Mesothelial cell of epicardium (in vitro differentiated cells): ENCODE data around the gene ZMAT5. TPM values are rescaled to one million over a fixed set of nuclear protein-coding genes. Genes with fewer than 3 reads are reported as not detected.

Experiments
- DNase-seq, 2 experiments: peaks; one replicate each; pipeline ENCODE4 v3.0.0; 2021; ENCODE audit warnings: low spot score in 2 of 2; ENCODE audit not compliant: unreplicated experiment in 2 of 2
- H3K27ac Mint-ChIP-seq: 2 replicates; pipeline ENCODE4 v1.8.0; 2021; ENCODE audit warnings: mixed read lengths
- H3K27me3 Mint-ChIP-seq: 2 replicates; pipeline ENCODE4 v1.8.0; 2021; ENCODE audit warnings: low read depth, mixed read lengths
- H3K36me3 Mint-ChIP-seq: 2 replicates; pipeline ENCODE4 v1.8.0; 2021; ENCODE audit warnings: mixed read lengths
- H3K4me1 Mint-ChIP-seq: 2 replicates; pipeline ENCODE4 v1.8.0; 2021; ENCODE audit warnings: mixed read lengths
- H3K4me3 Mint-ChIP-seq: 2 replicates; pipeline ENCODE4 v1.8.0; 2021; ENCODE audit warnings: mild to moderate bottlenecking, moderate library complexity, mixed read lengths
- H3K9me3 Mint-ChIP-seq: 2 replicates; pipeline ENCODE4 v1.8.0; 2021; ENCODE audit warnings: mixed read lengths
- total RNA-seq: library from RNA; stranded (reverse); gene quantifications from 3 replicates; pipeline ENCODE4 v1.2.1, GENCODE V29; 2021
- TF ChIP-seq, protein P1 (sequence below): fragments of 200-600 bp; sonication (generic); IDR thresholded peaks from one replicate; pipeline ENCODE4 v1.5.0; 2021; ENCODE audit warnings: antibody characterized with exemption; ENCODE audit not compliant: unreplicated experiment

ZMAT5 gene
- total RNA-seq, 1 donor from 2014 or later: 17.1 TPM

DNA sequence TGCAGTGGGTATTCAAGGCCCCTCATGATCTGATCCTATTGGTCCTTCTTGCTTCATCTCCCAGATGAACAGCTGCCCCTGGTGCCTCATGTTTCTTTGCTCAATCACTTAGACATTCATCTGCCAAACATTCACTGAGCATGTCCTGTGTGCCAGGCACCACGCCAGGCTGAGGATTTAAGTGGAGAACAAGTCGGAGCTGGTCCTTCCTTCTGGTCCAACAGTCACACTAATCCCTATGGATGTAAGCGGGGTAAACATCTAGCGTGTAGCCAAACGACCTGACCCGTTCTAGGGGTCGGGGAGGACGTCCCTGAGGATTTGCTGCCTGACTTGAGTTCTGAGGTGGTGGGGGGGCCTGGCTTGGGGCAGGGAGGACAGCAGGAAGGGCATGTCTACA, 21.9 kb downstream of the ZMAT5 start:
- Mint-ChIP-seq H3K27ac (no peak overlapping the region), H3K4me1 (no peaks in the 10 kb centered on the region), H3K36me3 (peaks cover 17% of the 10 kb centered on the region), H3K9me3 (no peaks in the 10 kb centered on the region), H3K27me3 (no peaks in the 10 kb centered on the region), H3K4me3 (no peak overlapping the region)
- TF ChIP-seq, protein P1, sequence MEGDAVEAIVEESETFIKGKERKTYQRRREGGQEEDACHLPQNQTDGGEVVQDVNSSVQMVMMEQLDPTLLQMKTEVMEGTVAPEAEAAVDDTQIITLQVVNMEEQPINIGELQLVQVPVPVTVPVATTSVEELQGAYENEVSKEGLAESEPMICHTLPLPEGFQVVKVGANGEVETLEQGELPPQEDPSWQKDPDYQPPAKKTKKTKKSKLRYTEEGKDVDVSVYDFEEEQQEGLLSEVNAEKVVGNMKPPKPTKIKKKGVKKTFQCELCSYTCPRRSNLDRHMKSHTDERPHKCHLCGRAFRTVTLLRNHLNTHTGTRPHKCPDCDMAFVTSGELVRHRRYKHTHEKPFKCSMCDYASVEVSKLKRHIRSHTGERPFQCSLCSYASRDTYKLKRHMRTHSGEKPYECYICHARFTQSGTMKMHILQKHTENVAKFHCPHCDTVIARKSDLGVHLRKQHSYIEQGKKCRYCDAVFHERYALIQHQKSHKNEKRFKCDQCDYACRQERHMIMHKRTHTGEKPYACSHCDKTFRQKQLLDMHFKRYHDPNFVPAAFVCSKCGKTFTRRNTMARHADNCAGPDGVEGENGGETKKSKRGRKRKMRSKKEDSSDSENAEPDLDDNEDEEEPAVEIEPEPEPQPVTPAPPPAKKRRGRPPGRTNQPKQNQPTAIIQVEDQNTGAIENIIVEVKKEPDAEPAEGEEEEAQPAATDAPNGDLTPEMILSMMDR: no peak
- no peak for DNase-seq

DNA sequence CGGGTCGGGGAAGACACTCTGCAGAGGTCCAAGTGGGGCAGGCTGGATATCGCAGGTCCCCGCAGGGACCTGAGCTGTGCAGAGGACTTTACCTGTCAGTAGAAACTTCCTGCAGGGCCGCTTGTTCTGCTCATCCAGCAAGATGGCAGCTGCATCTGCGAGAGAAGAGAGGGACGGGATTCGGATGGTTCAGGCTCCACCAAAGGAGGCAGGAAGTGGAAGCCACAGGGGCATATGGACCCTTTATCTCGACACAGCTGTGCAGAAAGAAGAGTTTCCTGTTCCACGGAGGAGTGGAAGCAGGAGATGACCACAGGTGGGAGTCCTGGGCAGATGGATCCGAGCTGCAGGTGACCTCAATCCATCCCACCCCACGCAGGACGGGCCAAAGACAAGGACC, 24.5 kb downstream of the ZMAT5 start:
- DNase-seq: no peak
- no peak overlapping the region for H3K4me3 Mint-ChIP-seq
- peaks cover 14% of the 10 kb centered on the region for H3K36me3 Mint-ChIP-seq
- no peaks in the 10 kb centered on the region for H3K9me3 Mint-ChIP-seq
- TF ChIP-seq, protein P1: no peak
- no peaks in the 10 kb centered on the region for H3K27me3 Mint-ChIP-seq
- no peak overlapping the region for H3K27ac Mint-ChIP-seq
- H3K4me1 Mint-ChIP-seq: no peaks in the 10 kb centered on the region

DNA sequence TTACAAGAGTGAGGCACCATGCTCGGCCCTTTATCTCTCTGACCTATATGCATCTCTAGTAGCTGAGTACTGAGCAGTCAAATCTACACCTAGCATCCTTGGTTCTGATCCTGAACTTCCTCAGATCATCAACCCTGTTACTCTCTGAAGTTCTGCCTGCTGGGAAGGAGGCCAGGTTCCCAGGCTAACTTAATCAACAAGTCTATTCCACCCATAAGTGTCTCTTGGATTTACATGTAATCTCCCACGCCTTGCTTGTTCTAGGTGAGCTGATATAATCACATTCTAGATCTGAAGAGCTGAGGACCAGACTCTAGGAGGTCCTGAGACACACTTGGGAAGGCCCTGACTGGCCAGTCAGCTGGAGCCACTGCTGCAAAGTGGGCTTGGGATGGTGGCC, 24.9 kb downstream of the ZMAT5 start:
- Mint-ChIP-seq H3K27ac (no peak overlapping the region), H3K4me1 (no peaks in the 10 kb centered on the region), H3K36me3 (peaks cover 14% of the 10 kb centered on the region), H3K9me3 (no peaks in the 10 kb centered on the region), H3K4me3 (no peak overlapping the region), H3K27me3 (no peaks in the 10 kb centered on the region)
- DNase-seq: no peak
- TF ChIP-seq, protein P1: no peak

DNA sequence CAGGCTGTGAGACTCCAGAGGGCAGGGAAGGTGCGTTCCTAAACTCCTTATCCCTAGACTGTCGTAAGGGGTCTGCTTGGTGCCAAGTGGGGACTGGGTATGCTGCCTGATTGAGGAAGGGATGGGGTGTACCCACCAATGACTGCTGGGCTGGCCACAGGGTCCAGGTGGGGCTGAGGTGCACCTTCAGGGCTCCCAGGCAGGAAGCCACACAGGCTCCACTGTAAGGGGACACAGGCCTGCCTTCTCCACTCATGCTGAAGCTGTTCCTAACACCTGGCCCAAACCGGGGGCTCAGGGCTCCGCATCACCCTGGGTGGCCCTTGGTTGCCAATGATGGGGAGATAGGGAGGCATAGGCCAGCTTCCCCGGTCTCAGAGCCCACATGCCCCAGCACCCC, 26.6 kb downstream of the ZMAT5 start:
- H3K27me3 Mint-ChIP-seq: no peaks in the 10 kb centered on the region
- TF ChIP-seq, protein P1: no peak
- H3K4me3 Mint-ChIP-seq: no peak overlapping the region
- no peaks in the 10 kb centered on the region for H3K9me3 Mint-ChIP-seq
- H3K27ac Mint-ChIP-seq: no peak overlapping the region
- peaks cover 11% of the 10 kb centered on the region for H3K36me3 Mint-ChIP-seq
- H3K4me1 Mint-ChIP-seq: no peaks in the 10 kb centered on the region
- no peak for DNase-seq

DNA sequence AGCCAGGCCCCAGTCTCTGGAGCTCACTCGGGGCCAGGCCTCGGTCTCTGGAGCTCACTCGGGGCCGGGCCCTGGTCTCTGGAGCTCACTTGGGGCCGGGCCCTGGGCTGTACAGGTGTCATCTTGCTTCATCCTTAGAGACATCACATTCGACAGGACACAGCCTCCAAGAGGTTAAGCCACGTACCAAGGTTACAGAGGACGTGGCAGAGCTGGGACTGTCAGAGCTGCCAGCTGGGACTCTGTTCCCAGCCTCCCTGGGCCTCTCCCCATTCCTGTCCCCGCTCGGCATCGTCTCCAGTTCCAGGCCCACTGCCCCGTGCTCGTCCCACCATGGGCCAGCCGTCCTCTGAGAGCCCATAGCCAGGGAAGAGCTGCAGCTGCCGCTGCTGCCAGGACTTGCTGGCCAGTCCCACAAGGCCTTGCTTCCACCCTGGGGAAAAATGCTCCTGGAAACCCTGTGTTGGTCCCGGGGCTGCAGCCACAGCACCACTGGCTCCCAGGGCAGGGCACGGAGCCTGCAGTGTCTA, 27.4 kb downstream of the ZMAT5 start:
- Mint-ChIP-seq H3K4me3 (no peak overlapping the region), H3K27ac (no peak overlapping the region), H3K36me3 (peaks cover 11% of the 10 kb centered on the region), H3K9me3 (no peaks in the 10 kb centered on the region), H3K4me1 (peaks cover 2% of the 10 kb centered on the region), H3K27me3 (no peaks in the 10 kb centered on the region)
- no peak for DNase-seq
- TF ChIP-seq, protein P1: no peak

DNA sequence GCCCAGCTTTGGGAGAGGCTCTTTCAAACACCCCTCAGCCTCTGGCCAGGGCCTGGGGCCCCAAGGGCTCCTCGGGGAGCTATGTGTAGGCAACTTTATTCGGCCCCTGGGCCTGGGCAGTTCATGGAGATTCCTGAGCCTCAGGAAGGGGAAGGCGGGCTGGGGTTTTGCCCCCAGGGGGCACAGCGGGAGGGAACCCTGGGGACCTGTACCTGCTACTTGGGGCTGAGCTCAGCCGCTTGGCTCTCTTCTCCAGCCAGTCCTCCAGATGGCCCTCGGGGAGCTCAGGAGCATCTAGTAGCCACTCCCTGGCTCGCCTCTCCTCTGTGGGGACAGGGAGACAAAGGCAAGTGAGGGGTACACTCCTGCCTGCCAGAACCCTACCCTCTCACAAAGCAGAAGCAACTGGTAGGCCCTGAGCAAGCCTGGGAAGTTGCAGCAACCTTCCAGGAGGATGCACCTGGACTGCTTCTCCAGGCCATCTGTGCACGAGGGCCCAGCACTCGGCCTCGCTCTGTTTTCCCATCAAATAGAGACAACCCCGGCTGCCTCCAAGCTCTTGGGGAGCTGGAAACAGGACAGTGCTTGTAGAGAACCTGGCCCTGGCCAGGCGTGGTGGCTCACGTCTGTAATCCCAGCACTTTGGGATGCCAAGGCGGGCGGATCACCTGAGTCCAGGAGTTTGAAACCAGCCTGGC, 28.5 kb downstream of the ZMAT5 start:
- DNase-seq: no peak
- Mint-ChIP-seq H3K4me1 (peaks cover 5% of the 10 kb centered on the region), H3K9me3 (no peaks in the 10 kb centered on the region), H3K4me3 (no peak overlapping the region), H3K36me3 (peaks cover 14% of the 10 kb centered on the region), H3K27ac (no peak overlapping the region), H3K27me3 (no peaks in the 10 kb centered on the region)
- TF ChIP-seq, protein P1: no peak
